ENCODE measurements around the gene CHID1. TPM values are rescaled to one million over a fixed set of nuclear protein-coding genes. Genes with fewer than 3 reads are reported as not detected.
A peak's percentile ranks its signal among the peaks of the same experiment; 100 is the strongest.

CHID1 gene
- total and polyA plus RNA-seq, 2 donors (not counting 1 experiment from before 2014, with no cell fraction given), result 31.0 to 68.1 TPM

DNA sequence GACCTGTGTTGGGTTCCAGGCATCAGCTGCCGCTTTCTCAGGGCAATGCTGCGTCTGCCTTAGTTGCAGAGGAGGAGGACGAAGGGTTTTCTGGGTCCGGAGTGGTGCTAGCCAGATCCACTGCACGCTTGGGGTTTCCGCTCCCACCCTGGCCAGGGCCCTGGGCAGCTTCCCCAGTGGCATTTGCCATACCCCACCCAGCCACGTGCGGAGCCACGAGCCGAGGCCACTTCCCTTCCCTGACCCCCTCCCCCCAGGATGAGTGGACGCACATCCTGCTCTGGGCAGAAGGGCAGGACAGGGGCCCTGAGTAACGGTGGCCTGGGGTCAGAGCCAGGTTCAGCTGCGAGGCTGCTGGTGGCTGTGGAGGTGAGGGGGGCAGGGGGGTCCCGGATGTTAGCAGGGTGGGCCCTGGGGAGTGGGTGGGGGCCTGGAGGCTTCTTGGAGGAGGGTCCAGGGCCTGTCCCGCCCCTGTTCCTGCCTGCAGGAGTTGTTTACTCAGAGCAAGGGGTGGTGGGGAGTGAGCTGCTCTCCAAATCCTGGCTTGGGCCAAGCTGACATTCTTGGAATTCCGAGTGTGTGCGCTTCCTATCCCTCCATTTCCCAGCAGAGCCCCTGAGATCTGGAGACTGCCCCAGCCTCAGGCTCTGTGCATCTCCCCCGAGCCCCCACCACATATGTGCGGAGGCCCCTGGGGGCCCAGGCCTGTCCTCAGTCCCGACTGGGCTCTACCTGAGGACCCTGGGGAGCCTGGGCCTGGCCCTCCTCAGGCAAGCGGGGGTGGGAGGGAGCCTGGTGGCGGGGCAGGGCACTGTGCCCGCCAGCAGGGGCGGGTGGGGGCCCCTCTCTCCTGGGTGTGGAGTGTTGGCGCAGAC lies 66.6 kb downstream of the CHID1 start:
- H3K79me2 ChIP-seq (ENCODE audit: control insufficient read depth, insufficient read depth, low read length), result peaks cover 20% of the 10 kb centered on the region
- no peak for TF ChIP-seq EZH2 (IDR thresholded peaks at IDR 0.05; ENCODE audit: borderline replicate concordance, insufficient read depth, low read depth, low read length, poor library complexity, severe bottlenecking)
- TF ChIP-seq, protein P1, sequence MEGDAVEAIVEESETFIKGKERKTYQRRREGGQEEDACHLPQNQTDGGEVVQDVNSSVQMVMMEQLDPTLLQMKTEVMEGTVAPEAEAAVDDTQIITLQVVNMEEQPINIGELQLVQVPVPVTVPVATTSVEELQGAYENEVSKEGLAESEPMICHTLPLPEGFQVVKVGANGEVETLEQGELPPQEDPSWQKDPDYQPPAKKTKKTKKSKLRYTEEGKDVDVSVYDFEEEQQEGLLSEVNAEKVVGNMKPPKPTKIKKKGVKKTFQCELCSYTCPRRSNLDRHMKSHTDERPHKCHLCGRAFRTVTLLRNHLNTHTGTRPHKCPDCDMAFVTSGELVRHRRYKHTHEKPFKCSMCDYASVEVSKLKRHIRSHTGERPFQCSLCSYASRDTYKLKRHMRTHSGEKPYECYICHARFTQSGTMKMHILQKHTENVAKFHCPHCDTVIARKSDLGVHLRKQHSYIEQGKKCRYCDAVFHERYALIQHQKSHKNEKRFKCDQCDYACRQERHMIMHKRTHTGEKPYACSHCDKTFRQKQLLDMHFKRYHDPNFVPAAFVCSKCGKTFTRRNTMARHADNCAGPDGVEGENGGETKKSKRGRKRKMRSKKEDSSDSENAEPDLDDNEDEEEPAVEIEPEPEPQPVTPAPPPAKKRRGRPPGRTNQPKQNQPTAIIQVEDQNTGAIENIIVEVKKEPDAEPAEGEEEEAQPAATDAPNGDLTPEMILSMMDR (IDR thresholded peaks at IDR 0.05), result no peak
- H3K27me3 ChIP-seq (replicated peaks in 1 of 4; ENCODE audit: control extremely low read depth in 1 of 4, control insufficient read depth in 3 of 4, insufficient read depth in 4 of 4, low read length in 3 of 4), result peaks cover 0 to 45% (median 11%) of the 10 kb centered on the region in 4 experiments
- peak overlapping the region; percentile 88 for H3K4me2 ChIP-seq (replicated peaks; ENCODE audit: low read depth, low read length, poor library complexity, severe bottlenecking)
- DNase-seq (peak; percentile 39), ATAC-seq (ENCODE audit: low read depth) (no peak)
- ChIA-PET CTCF (interaction anchor here (1.1 to 1.6 kb wide), 3 partner anchors 11 to 45 kb away, joined by 3 to 6 read pairs (median 3); partner anchors contain the start of gene CD151), POLR2A (interaction anchor here (0.6 to 5.2 kb wide), 9 partner anchors 9 to 434 kb away, joined by 3 to 29 read pairs (median 6); partner anchors contain the start of genes CD151, CRACR2B, PNPLA2 and RPLP2)
- 15% methylated on average over 17 of the region's 25 CpGs for WGBS (ENCODE audit: insufficient coverage)
- H3K4me1 ChIP-seq (ENCODE audit: control insufficient read depth in 2 of 2, insufficient read depth in 2 of 2, low read length in 2 of 2), result peaks cover 35 to 49% of the 10 kb centered on the region in 2 donors
- Mint-ChIP-seq H3K4me3 (peak overlapping the region; percentile 83), H3K27me3 (no peaks in the 10 kb centered on the region), H3K27ac (peak overlapping the region; percentile 53), H3K4me1 (peaks cover 32% of the 10 kb centered on the region), H3K9me3 (ENCODE audit: insufficient read depth) (no peaks in the 10 kb centered on the region)
- H2AFZ ChIP-seq (ENCODE audit: insufficient read depth, low read depth, low read length, poor library complexity, severe bottlenecking), result no peak overlapping the region
- peaks cover 36% of the 10 kb centered on the region for H4K20me1 ChIP-seq (ENCODE audit: control insufficient read depth, insufficient read depth, low read length, poor library complexity, severe bottlenecking)
- peaks cover 0 to 10% of the 10 kb centered on the region in 2 experiments for H3K36me3 ChIP-seq (replicated peaks in 1 of 2; ENCODE audit: control extremely low read depth in 1 of 2, control insufficient read depth in 1 of 2, extremely low read depth in 1 of 2, insufficient read depth in 2 of 2, low read length in 1 of 2)
- peak overlapping the region; percentile 85 for H3K9ac ChIP-seq (ENCODE audit: low read length)
- H3K27ac ChIP-seq (ENCODE audit: low read length in 2 of 2), result no peak overlapping the region
- H3K4me3 ChIP-seq (ENCODE audit: control extremely low read depth in 1 of 5, extremely low read depth in 1 of 5, insufficient read depth in 1 of 5, low read depth in 2 of 5, low read length in 4 of 5), result peak overlapping the region in 1 of 5 experiments; percentile 72
- intact Hi-C loops (cut with micrococcal nuclease), result loop anchor here (2.0 to 5.0 kb wide), 2 partner anchors 67 to 1008 kb away; partner anchors contain the start of genes CHID1 and LSP1
- H3K9me3 ChIP-seq (ENCODE audit: control extremely low read depth in 1 of 3, control insufficient read depth in 2 of 3, insufficient read depth in 1 of 3, low read length in 2 of 3), result no peaks in the 10 kb centered on the region
